ENCODE measurements around the gene CARD18. TPM values are rescaled to one million over a fixed set of nuclear protein-coding genes. Genes with fewer than 3 reads are reported as not detected.

Gene CARD18
- polyA plus RNA-seq, 3 donors = not detected

DNA sequence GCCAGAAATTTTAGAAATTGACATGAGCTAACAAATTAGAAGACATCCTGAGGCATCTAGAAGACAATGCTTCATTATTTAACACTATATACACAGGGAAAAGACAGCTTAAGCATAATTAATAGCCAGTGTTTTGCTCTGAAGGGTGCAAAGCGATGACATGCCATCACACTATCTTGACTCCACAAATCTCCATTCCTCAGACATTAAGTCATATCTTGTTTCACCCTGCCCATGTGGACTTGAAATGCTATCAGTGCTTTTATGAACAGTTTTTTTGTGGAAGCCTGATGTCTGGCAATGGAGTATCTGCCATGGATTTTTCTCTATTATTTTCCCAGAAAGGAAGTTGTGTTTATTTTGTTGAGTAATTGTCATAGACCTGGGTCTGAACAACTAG is 2.3 kb downstream of the CARD18 start:
- H3K27ac ChIP-seq (ENCODE audit: low read depth in 1 of 2, low read length in 2 of 2) = no peak overlapping the region
- no peak overlapping the region for H3K4me3 Mint-ChIP-seq
- TF ChIP-seq, protein P1, sequence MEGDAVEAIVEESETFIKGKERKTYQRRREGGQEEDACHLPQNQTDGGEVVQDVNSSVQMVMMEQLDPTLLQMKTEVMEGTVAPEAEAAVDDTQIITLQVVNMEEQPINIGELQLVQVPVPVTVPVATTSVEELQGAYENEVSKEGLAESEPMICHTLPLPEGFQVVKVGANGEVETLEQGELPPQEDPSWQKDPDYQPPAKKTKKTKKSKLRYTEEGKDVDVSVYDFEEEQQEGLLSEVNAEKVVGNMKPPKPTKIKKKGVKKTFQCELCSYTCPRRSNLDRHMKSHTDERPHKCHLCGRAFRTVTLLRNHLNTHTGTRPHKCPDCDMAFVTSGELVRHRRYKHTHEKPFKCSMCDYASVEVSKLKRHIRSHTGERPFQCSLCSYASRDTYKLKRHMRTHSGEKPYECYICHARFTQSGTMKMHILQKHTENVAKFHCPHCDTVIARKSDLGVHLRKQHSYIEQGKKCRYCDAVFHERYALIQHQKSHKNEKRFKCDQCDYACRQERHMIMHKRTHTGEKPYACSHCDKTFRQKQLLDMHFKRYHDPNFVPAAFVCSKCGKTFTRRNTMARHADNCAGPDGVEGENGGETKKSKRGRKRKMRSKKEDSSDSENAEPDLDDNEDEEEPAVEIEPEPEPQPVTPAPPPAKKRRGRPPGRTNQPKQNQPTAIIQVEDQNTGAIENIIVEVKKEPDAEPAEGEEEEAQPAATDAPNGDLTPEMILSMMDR (IDR thresholded peaks at IDR 0.05) = no peak
- DNase-seq = no peak
- H3K9me3 ChIP-seq (replicated peaks in 1 of 2; ENCODE audit: control insufficient read depth in 1 of 2, insufficient read depth in 1 of 2, low read length in 2 of 2) = peaks cover 0 to 3% of the 10 kb centered on the region in 2 donors
- no peak overlapping the region for H2AFZ ChIP-seq (ENCODE audit: insufficient read depth, low read depth, low read length, poor library complexity, severe bottlenecking)
- H3K4me2 ChIP-seq (replicated peaks; ENCODE audit: extremely low read depth, low read length, poor library complexity, severe bottlenecking) = no peak overlapping the region
- no peak overlapping the region for H3K4me3 ChIP-seq (replicated peaks in 1 of 3; ENCODE audit: low read depth in 2 of 3, low read length in 3 of 3)
- no peaks in the 10 kb centered on the region for H3K36me3 Mint-ChIP-seq
- no peaks in the 10 kb centered on the region for H3K79me2 ChIP-seq (ENCODE audit: insufficient read depth, low read length)
- no peak overlapping the region for H3K9ac ChIP-seq (ENCODE audit: insufficient read depth, low read length, poor library complexity, severe bottlenecking)
- H3K4me1 ChIP-seq (ENCODE audit: control insufficient read depth in 1 of 2, insufficient read depth in 2 of 2, low read length in 2 of 2) = no peaks in the 10 kb centered on the region
- no CpG with 5 or more reads among the region's 1 CpG for WGBS (ENCODE audit: insufficient coverage)
- peaks cover 4 to 15% (median 8%) of the 10 kb centered on the region in 7 donors for H3K9me3 Mint-ChIP-seq
- peaks cover 0 to 2% (median 1%) of the 10 kb centered on the region in 3 donors for H3K27me3 Mint-ChIP-seq (ENCODE audit: low read depth in 3 of 3)
- H3K27ac Mint-ChIP-seq = no peak overlapping the region
- H3K36me3 ChIP-seq (replicated peaks in 1 of 2; ENCODE audit: control insufficient read depth in 1 of 2, insufficient read depth in 2 of 2, low read length in 2 of 2) = no peaks in the 10 kb centered on the region
- no peaks in the 10 kb centered on the region for H3K4me1 Mint-ChIP-seq
- intact Hi-C loops (cut with micrococcal nuclease) = no loop called here
- no peaks in the 10 kb centered on the region for H4K20me1 ChIP-seq (ENCODE audit: insufficient read depth, low read length)
- H3K27me3 ChIP-seq (ENCODE audit: control insufficient read depth in 2 of 2, insufficient read depth in 2 of 2, low read length in 2 of 2) = no peaks in the 10 kb centered on the region

DNA sequence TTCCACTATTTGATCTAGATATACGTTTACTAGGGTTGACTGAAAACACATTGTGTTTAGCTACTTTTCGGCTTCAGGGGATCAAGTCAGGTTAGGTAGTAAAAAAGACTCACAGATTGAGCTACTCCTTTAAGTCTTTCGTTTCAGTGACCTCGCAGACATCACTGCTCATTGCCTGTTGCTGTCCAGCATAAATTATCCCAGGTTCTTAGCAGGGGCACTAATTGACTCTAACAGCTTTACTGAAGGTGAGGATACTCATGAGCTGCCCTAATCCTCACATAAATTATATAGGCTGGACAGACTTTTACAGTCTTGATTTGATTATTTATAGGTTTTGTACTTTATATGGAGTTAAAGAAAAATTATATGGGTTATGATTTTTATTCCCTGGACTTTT is 3.7 kb downstream of the CARD18 start:
- Histone ChIP-seq H3K27ac (ENCODE audit: low read depth in 1 of 2, low read length in 2 of 2) (no peak overlapping the region), H3K36me3 (replicated peaks in 1 of 2; ENCODE audit: control insufficient read depth in 1 of 2, insufficient read depth in 2 of 2, low read length in 2 of 2) (no peaks in the 10 kb centered on the region), H3K4me2 (replicated peaks; ENCODE audit: extremely low read depth, low read length, poor library complexity, severe bottlenecking) (no peak overlapping the region), H4K20me1 (ENCODE audit: insufficient read depth, low read length) (no peaks in the 10 kb centered on the region), H2AFZ (ENCODE audit: insufficient read depth, low read depth, low read length, poor library complexity, severe bottlenecking) (no peak overlapping the region), H3K9me3 (replicated peaks in 1 of 2; ENCODE audit: control insufficient read depth in 1 of 2, insufficient read depth in 1 of 2, low read length in 2 of 2) (peaks cover 0 to 3% of the 10 kb centered on the region in 2 donors), H3K4me1 (ENCODE audit: control insufficient read depth in 1 of 2, insufficient read depth in 2 of 2, low read length in 2 of 2) (no peaks in the 10 kb centered on the region), H3K79me2 (ENCODE audit: insufficient read depth, low read length) (no peaks in the 10 kb centered on the region), H3K4me3 (replicated peaks in 1 of 3; ENCODE audit: low read depth in 2 of 3, low read length in 3 of 3) (no peak overlapping the region), H3K9ac (ENCODE audit: insufficient read depth, low read length, poor library complexity, severe bottlenecking) (no peak overlapping the region), H3K27me3 (ENCODE audit: control insufficient read depth in 2 of 2, insufficient read depth in 2 of 2, low read length in 2 of 2) (no peaks in the 10 kb centered on the region)
- no peak overlapping the region for H3K4me3 Mint-ChIP-seq
- intact Hi-C loops (cut with micrococcal nuclease) = no loop called here
- no peaks in the 10 kb centered on the region for H3K36me3 Mint-ChIP-seq
- TF ChIP-seq, protein P1 (IDR thresholded peaks at IDR 0.05) = no peak
- 100% methylated on average over 2 of the region's 4 CpGs for WGBS (ENCODE audit: insufficient coverage)
- H3K27ac Mint-ChIP-seq = no peak overlapping the region
- peaks cover 5 to 20% (median 12%) of the 10 kb centered on the region in 7 donors for H3K9me3 Mint-ChIP-seq
- peaks cover 0 to 2% (median 1%) of the 10 kb centered on the region in 3 donors for H3K27me3 Mint-ChIP-seq (ENCODE audit: low read depth in 3 of 3)
- no peak for DNase-seq
- H3K4me1 Mint-ChIP-seq = no peaks in the 10 kb centered on the region
